Right kidney (tissue), 1 donor: Measurements from ENCODE around the gene TGM1.
"Not testable (repeated sequence)": the region's sequence is repeated elsewhere in the genome, so short reads cannot be mapped to it uniquely, and the experiment has no call there.

ENCODE experiments used
- DNase-seq: peaks from one replicate; pipeline ENCODE4 v3.0.0-alpha.2; 2016

TGM1 gene

GRCh38 chr14:24253936-24254335, 9.0 kb downstream of the TGM1 start:
- DNase-seq, result no peak

GRCh38 chr14:24252289-24253124, 10.5 kb downstream of the TGM1 start:
- no peak for DNase-seq

- DNase-seq, result no peak
Observed at GRCh38 chr14:24251880-24252288, 11.1 kb downstream of the TGM1 start.

- DNase-seq, result no peak
Observed at GRCh38 chr14:24250354-24250753, 12.6 kb downstream of the TGM1 start.

GRCh38 chr14:24249230-24250021, 13.6 kb downstream of the TGM1 start:
- DNase-seq, result no peak

- no peak for DNase-seq
Observed at GRCh38 chr14:24247422-24247821, 15.6 kb downstream of the TGM1 start.

GRCh38 chr14:24246765-24247212, 16.2 kb downstream of the TGM1 start:
- DNase-seq, result no peak

- not testable (repeated sequence) for DNase-seq
Observed at GRCh38 chr14:24245350-24245749, 17.6 kb downstream of the TGM1 start.

GRCh38 chr14:24243336-24243836, 19.6 kb downstream of the TGM1 start:
- DNase-seq, result no peak

GRCh38 chr14:24241829-24242443, 21.0 kb downstream of the TGM1 start:
- DNase-seq, result no peak

- DNase-seq, result no peak
Observed at GRCh38 chr14:24240110-24240918, 22.7 kb downstream of the TGM1 start.

- no peak for DNase-seq
Observed at GRCh38 chr14:24238527-24239037, 24.4 kb downstream of the TGM1 start.

- no peak for DNase-seq
Observed at GRCh38 chr14:24238123-24238522, 24.9 kb downstream of the TGM1 start.

GRCh38 chr14:24237463-24237955, 25.5 kb downstream of the TGM1 start:
- DNase-seq, result no peak

GRCh38 chr14:24236689-24237462, 26.1 kb downstream of the TGM1 start:
- no peak for DNase-seq

GRCh38 chr14:24235804-24236688, 26.9 kb downstream of the TGM1 start:
- no peak for DNase-seq

GRCh38 chr14:24234095-24235005, 28.6 kb downstream of the TGM1 start:
- DNase-seq, result no peak

GRCh38 chr14:24233538-24233866, 29.5 kb downstream of the TGM1 start:
- no peak for DNase-seq
